Neural cell (in vitro differentiated cells): ENCODE data around the gene C1orf115. TPM values are rescaled to one million over a fixed set of nuclear protein-coding genes. Genes with fewer than 3 reads are reported as not detected.
"Not testable (repeated sequence)": the region's sequence is repeated elsewhere in the genome, so short reads cannot be mapped to it uniquely, and the experiment has no call there.

Experiments
- H2AFZ ChIP-seq: fragments of 200-600, 300-800 bp; sonication (generic), shearing (Covaris generic); 2 replicates; pipeline ENCODE4 v1.6.0; 2014; ENCODE audit warnings: low read depth, mild to moderate bottlenecking, antibody characterized with exemption, low read length, moderate library complexity
- H3F3A ChIP-seq: fragments of 200-600 bp; shearing (Covaris generic); 2 replicates; pipeline ENCODE4 v1.6.1; 2016; ENCODE audit warnings: mild to moderate bottlenecking, moderate library complexity, mixed read lengths, antibody characterized with exemption, low read length; ENCODE audit not compliant: insufficient read depth, poor library complexity, severe bottlenecking
- H3K27ac ChIP-seq: fragments of 200-600, 300-800 bp; sonication (generic), shearing (Covaris generic); 2 replicates; pipeline ENCODE4 v1.5.1; 2014; ENCODE audit warnings: mild to moderate bottlenecking, low read length, moderate library complexity
- H3K27me3 ChIP-seq: fragments of 300-800, 200-600 bp; sonication (generic), shearing (Covaris generic); 2 replicates; pipeline ENCODE4 v1.6.0; 2014; ENCODE audit warnings: mild to moderate bottlenecking, low read depth, low read length, moderate library complexity; ENCODE audit not compliant: insufficient read depth
- H3K36me3 ChIP-seq: fragments of 300-800, 200-600 bp; sonication (generic), shearing (Covaris generic); 2 replicates; pipeline ENCODE4 v1.5.1; 2014; ENCODE audit warnings: mild to moderate bottlenecking, antibody characterized with exemption, low read length, moderate library complexity; ENCODE audit not compliant: insufficient read depth
- H3K4me2 ChIP-seq: fragments of 300-800, 200-600 bp; sonication (generic), shearing (Covaris generic); 2 replicates; pipeline ENCODE4 v1.6.0; 2014; ENCODE audit warnings: mild to moderate bottlenecking, low read length
- H3K4me3 ChIP-seq: fragments of 300-800, 200-600 bp; sonication (generic), shearing (Covaris generic); 2 replicates; pipeline ENCODE4 v1.5.1; 2014; ENCODE audit warnings: mild to moderate bottlenecking, low read length, moderate library complexity
- H3K79me2 ChIP-seq: fragments of 200-600 bp; shearing (Covaris generic); replicated peaks from 2 replicates; pipeline ENCODE4 v1.6.0; 2014; ENCODE audit warnings: mild to moderate bottlenecking, low read length, moderate library complexity; ENCODE audit not compliant: insufficient read depth
- H3K9ac ChIP-seq: fragments of 300-800, 200-600 bp; sonication (generic), shearing (Covaris generic); 2 replicates; pipeline ENCODE4 v1.6.1; 2016; ENCODE audit warnings: mild to moderate bottlenecking, low read length, mixed read lengths
- H3K9me2 ChIP-seq: fragments of 200-600 bp; shearing (Covaris generic); 2 replicates; pipeline ENCODE4 v1.6.1; 2016; ENCODE audit warnings: mild to moderate bottlenecking, low read length, mixed read lengths; ENCODE audit not compliant: insufficient read depth
- H3K9me3 ChIP-seq: fragments of 200-600, 300-800 bp; sonication (generic), shearing (Covaris generic); 2 replicates; pipeline ENCODE4 v1.6.1; 2016; ENCODE audit warnings: mild to moderate bottlenecking, mixed run types, low read length, moderate library complexity, mixed read lengths
- H4K20me1 ChIP-seq: fragments of 200-600 bp; shearing (Covaris generic); 2 replicates; pipeline ENCODE4 v1.6.1; 2016; ENCODE audit warnings: mild to moderate bottlenecking, mixed run types; ENCODE audit not compliant: insufficient read depth
- CTCF ChIP-seq: fragments of 450-650 bp; IDR thresholded peaks from 2 replicates; pipeline ENCODE4 v1.5.1; 2014; ENCODE audit warnings: antibody characterized with exemption, mild to moderate bottlenecking, moderate library complexity; ENCODE audit not compliant: poor library complexity, severe bottlenecking
- EP300 ChIP-seq: fragments of 450-650 bp; conservative IDR thresholded peaks from 2 replicates; pipeline ENCODE4 v1.6.1; 2014; ENCODE audit warnings: antibody characterized with exemption, mild to moderate bottlenecking, moderate library complexity; ENCODE audit not compliant: poor library complexity, severe bottlenecking
- EZH2 ChIP-seq: fragments of 200-600, 300-800 bp; shearing (Covaris generic), sonication (generic); IDR thresholded peaks from 2 replicates; pipeline ENCODE4 v1.6.1; 2014; ENCODE audit warnings: antibody characterized with exemption, low read length, borderline replicate concordance, mild to moderate bottlenecking; ENCODE audit not compliant: insufficient read depth, poor library complexity, severe bottlenecking
- MXI1 ChIP-seq: fragments of 450-650 bp; conservative IDR thresholded peaks from 2 replicates; pipeline ENCODE4 v1.6.1; 2014; ENCODE audit warnings: antibody characterized with exemption, mild to moderate bottlenecking; ENCODE audit not compliant: poor library complexity, severe bottlenecking
- POLR2AphosphoS5 ChIP-seq: IDR thresholded peaks from 2 replicates; pipeline ENCODE4 v1.6.1; 2012
- RAD21 ChIP-seq: fragments of 450-650 bp; conservative IDR thresholded peaks from 2 replicates; pipeline ENCODE4 v1.6.1; 2014; ENCODE audit warnings: antibody characterized with exemption, mild to moderate bottlenecking, moderate library complexity
- REST ChIP-seq: IDR thresholded peaks from 2 replicates; pipeline ENCODE4 v1.6.1; 2012; ENCODE audit warnings: borderline replicate concordance
- SMC3 ChIP-seq: fragments of 450-650 bp; conservative IDR thresholded peaks from 2 replicates; pipeline ENCODE4 v1.6.1; 2014; ENCODE audit warnings: antibody characterized with exemption, mild to moderate bottlenecking, moderate library complexity; ENCODE audit not compliant: poor library complexity
- TAF1 ChIP-seq: IDR thresholded peaks from 2 replicates; pipeline ENCODE4 v1.6.1; 2012; ENCODE audit warnings: low read depth
- polyA plus RNA-seq: library from polyadenylated mRNA; depleted of rRNA; stranded (reverse); fragments of >200 nt; gene quantifications from 2 replicates; pipeline ENCODE4 v1.2.3, GENCODE V29; 2014

Gene C1orf115
- polyA plus RNA-seq, 1 donor from 2014 or later: 0.88 TPM

GRCh38 chr1:220717800-220718640, 27.9 kb downstream of the C1orf115 start:
- Histone ChIP-seq H3K36me3 (no peaks in the 10 kb centered on the region), H3K4me2 (no peak overlapping the region), H3K27ac (no peak overlapping the region), H3K9me2 (no peaks in the 10 kb centered on the region), H3K27me3 (no peaks in the 10 kb centered on the region), H4K20me1 (no peaks in the 10 kb centered on the region), H3K9me3 (no peaks in the 10 kb centered on the region), H3K79me2 (no peaks in the 10 kb centered on the region), H3K4me3 (no peak overlapping the region), H3F3A (no peaks in the 10 kb centered on the region), H3K9ac (no peak overlapping the region), H2AFZ (no peak overlapping the region)
- TF ChIP-seq REST (no peak), EZH2 (no peak)

GRCh38 chr1:220721266-220721665, 31.1 kb downstream of the C1orf115 start:
- H3K36me3 ChIP-seq, H3K27me3 ChIP-seq, H3K9me2 ChIP-seq, H4K20me1 ChIP-seq, H3K9ac ChIP-seq, H3K79me2 ChIP-seq, H2AFZ ChIP-seq, H3K27ac ChIP-seq, H3K9me3 ChIP-seq, H3K4me3 ChIP-seq, H3F3A ChIP-seq, H3K4me2 ChIP-seq: not testable (repeated sequence)

GRCh38 chr1:220726634-220727033, 36.5 kb downstream of the C1orf115 start:
- Histone ChIP-seq H3K9ac (no peak overlapping the region), H3K4me2 (no peak overlapping the region), H4K20me1 (no peaks in the 10 kb centered on the region), H3K27me3 (no peaks in the 10 kb centered on the region), H3K9me3 (no peaks in the 10 kb centered on the region), H3K27ac (no peak overlapping the region), H3F3A (no peaks in the 10 kb centered on the region), H3K4me3 (no peak overlapping the region), H2AFZ (no peak overlapping the region), H3K9me2 (no peaks in the 10 kb centered on the region), H3K36me3 (no peaks in the 10 kb centered on the region), H3K79me2 (no peaks in the 10 kb centered on the region)
- TF ChIP-seq MXI1: no peak
- TF ChIP-seq TAF1: no peak
- TF ChIP-seq EP300: no peak
- TF ChIP-seq RAD21: no peak
- TF ChIP-seq POLR2AphosphoS5: no peak
- TF ChIP-seq EZH2: no peak
- no peak for TF ChIP-seq SMC3
- no peak for TF ChIP-seq REST
- TF ChIP-seq CTCF: no peak
